HL-60/S4 (cell line): ENCODE data around the gene GAS1.

Experiments
- in situ Hi-C: fragments of 300-500 bp; cut with MboI; formaldehyde crosslinking; loops from 2 replicates; pipeline ENCODE4 v1.14.3; 2022; ENCODE audit warnings: low sequenced_read_pairs

The GAS1 gene, protein sequence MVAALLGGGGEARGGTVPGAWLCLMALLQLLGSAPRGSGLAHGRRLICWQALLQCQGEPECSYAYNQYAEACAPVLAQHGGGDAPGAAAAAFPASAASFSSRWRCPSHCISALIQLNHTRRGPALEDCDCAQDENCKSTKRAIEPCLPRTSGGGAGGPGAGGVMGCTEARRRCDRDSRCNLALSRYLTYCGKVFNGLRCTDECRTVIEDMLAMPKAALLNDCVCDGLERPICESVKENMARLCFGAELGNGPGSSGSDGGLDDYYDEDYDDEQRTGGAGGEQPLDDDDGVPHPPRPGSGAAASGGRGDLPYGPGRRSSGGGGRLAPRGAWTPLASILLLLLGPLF

GRCh38 chr9:86947146-86948073 is at the start of gene GAS1:
TSS of gene GAS1 (minus strand) at chr9:86947506. CDS start at chr9:86946779, 727 bp downstream.
- in situ Hi-C loops, result no loop called here

DNA sequence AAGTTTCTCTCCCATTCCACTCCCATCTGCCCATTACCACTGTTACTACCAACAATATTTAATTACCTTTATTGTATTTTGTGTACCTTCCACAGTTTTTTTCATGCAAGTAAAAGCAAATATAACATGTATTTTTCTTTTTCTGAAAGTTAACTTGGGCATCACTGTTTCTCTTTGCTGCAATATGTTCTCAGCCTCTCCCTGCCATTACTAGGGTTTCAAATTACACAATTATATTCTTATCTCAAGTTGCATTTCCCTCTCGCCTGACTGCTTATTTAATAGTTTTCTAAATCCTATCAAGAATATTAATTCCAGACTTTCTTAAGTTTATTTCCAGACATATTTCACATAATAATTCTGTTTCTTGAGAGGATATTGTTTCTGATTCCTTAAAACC is 46.9 kb upstream of the GAS1 start:
- in situ Hi-C loops, result no loop called here

DNA sequence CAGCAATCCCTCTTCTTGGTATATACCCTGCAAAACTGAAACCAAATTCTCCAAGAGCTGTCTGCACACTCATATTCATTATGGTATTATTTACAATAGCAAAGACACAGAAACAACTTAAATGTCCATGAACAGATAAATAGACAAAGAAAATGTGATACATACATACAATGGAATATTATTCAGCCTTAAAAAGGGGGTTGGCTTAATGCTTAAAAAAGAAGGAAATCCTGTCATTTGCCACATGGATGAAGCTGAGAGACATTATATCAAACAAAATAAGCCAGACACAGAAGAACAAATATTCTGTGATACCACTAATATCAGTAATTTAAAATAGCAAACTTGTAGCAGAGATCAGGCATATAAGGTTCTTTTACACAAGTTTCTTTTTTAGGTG is 46.5 kb upstream of the GAS1 start:
- in situ Hi-C loops, result no loop called here

- in situ Hi-C loops, result no loop called here
Observed at GRCh38 chr9:86991077-86991476, 43.8 kb upstream of the GAS1 start.

DNA sequence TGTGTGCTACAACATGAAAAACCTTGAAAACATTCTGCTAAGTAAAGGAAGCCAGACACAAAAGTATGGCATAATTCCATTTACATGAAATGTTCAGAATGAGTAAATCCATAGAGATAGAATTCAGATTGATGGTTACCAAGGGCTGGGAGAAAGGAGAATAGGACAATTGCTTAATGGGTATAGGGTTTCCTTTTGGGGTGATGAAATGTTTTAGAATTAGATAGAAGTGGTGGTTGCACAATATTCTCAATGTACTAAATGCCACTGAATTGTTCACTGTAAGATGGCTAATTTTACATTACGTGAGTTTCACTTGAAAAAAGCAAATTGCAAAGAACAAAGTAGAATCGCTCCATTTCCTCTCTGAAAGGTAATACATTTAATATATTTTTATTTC is 43.0 kb upstream of the GAS1 start:
- in situ Hi-C loops, result no loop called here

DNA sequence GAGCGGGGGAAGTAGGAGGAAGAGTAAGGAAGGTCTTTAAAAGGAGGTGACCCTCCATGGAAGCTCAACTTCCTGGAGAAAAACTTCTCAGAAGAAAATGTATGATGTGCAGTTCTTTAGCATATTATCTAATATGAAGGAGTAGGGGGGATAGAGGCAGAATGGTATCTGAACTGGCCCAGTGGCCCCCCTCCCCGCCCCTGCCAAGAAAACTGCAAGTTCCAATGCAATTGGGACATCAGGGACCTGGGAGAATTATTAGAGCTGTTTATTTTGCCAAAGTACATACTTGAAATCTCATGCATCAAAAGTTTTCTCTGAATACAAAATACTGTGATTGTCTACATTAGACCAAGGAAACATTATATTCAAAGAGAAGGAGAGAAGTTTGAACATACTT is 40.6 kb upstream of the GAS1 start:
- in situ Hi-C loops, result no loop called here

GRCh38 chr9:86985132-86985647 is 37.9 kb upstream of the GAS1 start:
- in situ Hi-C loops, result no loop called here

DNA sequence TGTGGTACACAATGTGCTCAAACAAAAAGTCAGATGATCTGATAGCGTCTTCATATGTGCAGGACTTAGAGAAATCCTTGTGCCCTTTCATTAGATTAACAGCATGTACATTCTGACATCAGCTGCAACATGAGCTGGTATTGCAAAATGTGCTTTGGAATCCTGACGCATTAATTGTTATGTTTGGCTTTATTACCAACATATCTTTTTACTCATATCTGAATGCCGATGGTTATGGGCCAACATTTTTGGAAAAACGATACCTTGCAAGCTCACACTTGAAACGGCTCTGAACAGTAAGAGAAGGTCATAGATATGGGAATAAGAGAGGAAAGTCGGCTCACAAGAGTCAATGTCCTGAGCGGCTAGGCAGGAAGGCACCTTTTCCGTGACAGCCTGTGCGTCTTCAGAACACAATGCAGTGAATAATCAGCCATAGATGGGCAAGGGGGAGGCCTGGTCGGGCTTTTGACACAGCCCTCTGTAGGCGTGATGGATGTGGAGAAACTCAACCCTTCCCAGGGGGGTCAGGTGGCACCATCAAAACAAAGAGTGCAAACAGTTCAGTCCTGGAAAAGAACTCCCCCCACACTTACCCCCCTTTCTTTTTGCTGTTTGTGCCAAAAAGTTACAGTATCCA is 36.4 kb upstream of the GAS1 start:
- in situ Hi-C loops, result no loop called here

GRCh38 chr9:86983249-86983619 is 35.9 kb upstream of the GAS1 start:
- in situ Hi-C loops, result no loop called here

DNA sequence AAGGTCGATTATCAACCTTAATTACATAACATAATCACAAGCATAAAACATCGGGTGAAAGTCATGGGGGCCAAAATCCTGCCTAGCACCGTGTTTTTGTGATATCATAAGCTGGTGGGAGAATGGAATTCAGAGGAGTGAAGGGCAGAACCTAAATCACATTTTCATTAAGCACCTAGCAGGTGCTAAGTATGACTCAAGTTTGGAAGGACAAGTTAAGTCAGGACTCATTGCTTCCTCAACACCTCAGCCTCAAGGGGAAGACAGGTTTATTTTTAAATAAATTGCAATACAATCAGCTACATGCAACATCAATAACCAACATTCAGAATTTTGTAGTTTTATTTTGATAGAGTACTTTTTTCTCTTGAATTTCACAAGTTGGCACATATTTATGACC is 33.5 kb upstream of the GAS1 start:
- in situ Hi-C loops, result no loop called here

- in situ Hi-C loops, result no loop called here
Observed at GRCh38 chr9:86979657-86980056, 32.4 kb upstream of the GAS1 start.

DNA sequence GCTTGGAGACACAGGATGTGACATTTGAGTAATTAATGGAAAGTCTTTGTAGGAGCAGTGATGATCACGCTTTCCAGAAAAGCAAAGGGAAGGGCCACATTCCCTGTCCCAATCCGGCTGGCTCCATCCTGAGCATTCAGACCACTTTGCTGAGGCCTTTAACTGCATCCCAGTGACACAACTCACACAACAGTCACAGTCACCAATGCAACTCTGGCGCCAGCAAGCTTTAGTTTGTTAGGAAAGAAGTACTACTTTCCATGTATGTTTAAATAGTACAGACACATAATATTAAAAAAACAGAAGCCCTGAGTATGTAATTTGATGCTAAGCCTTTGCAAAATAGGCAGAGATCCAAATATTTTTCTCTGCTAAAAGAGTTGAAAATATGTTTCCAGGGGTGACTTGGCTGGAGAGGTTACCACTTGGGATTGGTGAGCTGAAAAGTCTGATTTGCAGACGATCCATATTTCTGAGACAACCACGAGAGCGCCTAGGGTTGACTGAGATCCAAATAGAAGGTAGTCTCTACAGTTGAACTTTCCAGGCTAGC is 31.7 kb upstream of the GAS1 start:
- in situ Hi-C loops, result no loop called here

DNA sequence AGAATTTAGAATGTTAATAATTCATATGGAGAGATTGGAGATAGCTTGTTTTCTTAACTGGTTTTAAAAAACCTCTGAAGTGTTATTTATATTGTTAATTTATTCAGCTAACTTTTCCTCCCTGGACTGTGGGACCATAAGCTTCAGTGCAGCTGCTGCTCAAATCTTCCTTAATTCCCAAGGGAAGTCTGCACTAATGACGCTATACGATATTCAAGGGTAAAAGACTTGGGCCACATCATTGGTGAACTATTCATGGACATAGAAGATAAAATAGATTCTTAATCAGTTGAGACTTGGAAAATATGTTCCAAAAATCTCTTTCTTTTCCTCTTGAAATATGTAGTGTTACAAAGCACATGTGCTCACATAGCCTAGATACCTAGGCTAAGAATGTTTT is 31.1 kb upstream of the GAS1 start:
- in situ Hi-C loops, result no loop called here

- in situ Hi-C loops, result no loop called here
Observed at GRCh38 chr9:86977205-86977835, 30.0 kb upstream of the GAS1 start.

- in situ Hi-C loops, result no loop called here
Observed at GRCh38 chr9:86975606-86976005, 28.3 kb upstream of the GAS1 start.

GRCh38 chr9:86975036-86975435 is 27.7 kb upstream of the GAS1 start:
- in situ Hi-C loops, result no loop called here

DNA sequence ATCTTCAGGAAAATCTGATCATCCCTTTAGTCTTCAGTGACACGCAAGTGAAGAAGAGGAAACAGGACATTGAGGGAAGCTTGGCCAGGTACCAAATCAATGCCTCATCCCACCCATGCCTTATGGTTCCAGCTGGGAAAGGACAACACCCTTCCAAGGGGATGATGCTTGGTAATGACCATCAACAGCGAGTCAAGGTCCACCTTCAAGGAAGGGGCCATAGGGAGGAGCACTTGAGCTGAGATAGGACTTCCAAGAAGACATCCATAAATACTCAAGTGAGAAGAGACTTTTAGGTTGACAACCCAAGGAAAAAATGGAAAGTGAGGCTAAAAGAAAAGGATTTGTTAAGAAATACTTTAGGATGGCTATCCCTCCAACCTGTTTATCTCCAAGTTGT is 27.1 kb upstream of the GAS1 start:
- in situ Hi-C loops, result no loop called here

DNA sequence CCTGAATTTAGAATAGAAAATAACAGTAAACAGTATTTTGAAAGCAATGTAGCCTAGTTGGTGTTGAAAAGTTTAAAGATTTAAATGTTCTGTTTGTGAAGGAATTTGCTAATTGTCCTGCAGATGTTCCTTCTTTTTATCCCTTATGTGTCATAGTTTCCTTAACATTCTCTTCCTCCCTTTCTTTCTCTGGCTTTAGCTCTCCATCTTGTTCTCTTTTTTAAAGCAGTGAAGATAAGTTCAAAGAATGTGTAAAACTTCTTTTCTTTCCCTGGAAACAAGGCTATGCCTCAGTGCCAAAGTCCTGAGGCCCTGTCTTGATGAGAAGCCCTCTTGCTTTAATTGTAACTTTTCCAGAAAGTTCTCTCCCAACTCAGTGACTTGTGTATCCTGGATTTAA is 24.4 kb upstream of the GAS1 start:
- in situ Hi-C loops, result no loop called here

GRCh38 chr9:86968258-86968920 is 21.1 kb upstream of the GAS1 start:
- in situ Hi-C loops, result no loop called here

DNA sequence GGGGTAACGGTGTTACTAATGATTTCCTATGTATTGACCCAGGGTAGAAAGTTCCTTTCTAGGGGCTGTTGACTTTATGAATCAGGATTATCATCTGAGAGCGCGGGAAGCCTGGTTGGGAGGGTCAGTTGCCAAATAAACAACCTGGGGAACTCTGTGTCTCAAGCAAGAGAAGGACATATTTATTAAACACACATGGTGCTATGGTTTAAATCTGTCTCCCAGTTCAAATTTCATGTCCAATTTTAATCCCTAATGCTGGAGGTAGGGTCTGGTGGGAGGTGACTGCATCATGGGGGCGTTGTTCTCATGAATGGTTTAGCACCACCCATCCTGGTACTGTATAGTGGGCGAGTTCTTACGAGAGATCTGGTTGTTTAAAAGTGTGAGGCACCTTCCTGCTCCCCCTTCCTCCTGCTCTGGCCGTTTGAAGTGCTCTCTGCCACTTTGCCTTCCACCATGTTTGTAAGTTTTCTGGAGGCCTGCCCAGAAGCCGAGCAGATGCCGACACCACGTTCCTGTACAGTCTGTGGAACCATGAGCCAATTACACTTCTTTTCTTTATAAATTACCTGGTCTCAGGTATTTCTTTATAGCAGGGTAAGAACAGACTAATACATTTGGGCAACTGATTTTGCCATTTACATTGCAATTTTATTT is 19.7 kb upstream of the GAS1 start:
- in situ Hi-C loops, result no loop called here
